ELF-1 (cell line): ENCODE data around the gene HSPA1B.
A peak's percentile ranks its signal among the peaks of the same experiment; 100 is the strongest.
"Not testable (repeated sequence)": the region's sequence is repeated elsewhere in the genome, so short reads cannot be mapped to it uniquely, and the experiment has no call there.

Experiments
- DNase-seq: peaks from one replicate; pipeline ENCODE4 v3.0.0-alpha.2; 2016; ENCODE audit warnings: low read depth, low spot score

HSPA1B gene

GRCh38 chr6:31826793-31827285 lies 699 bp upstream of the HSPA1B start:
- no peak for DNase-seq

- peak; percentile 56 for DNase-seq
These were observed 2.2 kb downstream of the HSPA1B start for GRCh38 chr6:31829633-31830283.

GRCh38 chr6:31830886-31831335 lies 3.4 kb downstream of the HSPA1B start:
- no peak for DNase-seq

GRCh38 chr6:31831350-31832215 lies 4.0 kb downstream of the HSPA1B start:
- DNase-seq = no peak

GRCh38 chr6:31834367-31835250 lies 7.1 kb downstream of the HSPA1B start:
- peak; percentile 93 for DNase-seq

GRCh38 chr6:31836047-31836473 lies 8.5 kb downstream of the HSPA1B start:
- no peak for DNase-seq

GRCh38 chr6:31836474-31837368 lies 9.2 kb downstream of the HSPA1B start:
- no peak for DNase-seq

- DNase-seq = no peak
These were observed 10.0 kb downstream of the HSPA1B start for GRCh38 chr6:31837369-31838113.

- DNase-seq = not testable (repeated sequence)
These were observed 10.6 kb downstream of the HSPA1B start for GRCh38 chr6:31838114-31838553.

- no peak for DNase-seq
These were observed 11.4 kb downstream of the HSPA1B start for GRCh38 chr6:31838968-31839367.

GRCh38 chr6:31839779-31840126 lies 12.2 kb downstream of the HSPA1B start:
- DNase-seq = not testable (repeated sequence)

- no peak for DNase-seq
These were observed 14.5 kb downstream of the HSPA1B start for GRCh38 chr6:31842053-31842452.

GRCh38 chr6:31844507-31844906 lies 17.0 kb downstream of the HSPA1B start:
- no peak for DNase-seq

- DNase-seq = no peak
These were observed 19.9 kb downstream of the HSPA1B start for GRCh38 chr6:31847276-31847978.

- no peak for DNase-seq
These were observed 23.4 kb downstream of the HSPA1B start for GRCh38 chr6:31850765-31851484.

GRCh38 chr6:31851485-31851832 lies 23.9 kb downstream of the HSPA1B start:
- no peak for DNase-seq

- not testable (repeated sequence) for DNase-seq
These were observed 24.6 kb downstream of the HSPA1B start for GRCh38 chr6:31851980-31852718.

GRCh38 chr6:31857774-31858173 lies 30.2 kb downstream of the HSPA1B start:
- not testable (repeated sequence) for DNase-seq
